Measurements from ENCODE around the gene FAM200C.
A peak's percentile ranks its signal among the peaks of the same experiment; 100 is the strongest.

FAM200C gene

DNA sequence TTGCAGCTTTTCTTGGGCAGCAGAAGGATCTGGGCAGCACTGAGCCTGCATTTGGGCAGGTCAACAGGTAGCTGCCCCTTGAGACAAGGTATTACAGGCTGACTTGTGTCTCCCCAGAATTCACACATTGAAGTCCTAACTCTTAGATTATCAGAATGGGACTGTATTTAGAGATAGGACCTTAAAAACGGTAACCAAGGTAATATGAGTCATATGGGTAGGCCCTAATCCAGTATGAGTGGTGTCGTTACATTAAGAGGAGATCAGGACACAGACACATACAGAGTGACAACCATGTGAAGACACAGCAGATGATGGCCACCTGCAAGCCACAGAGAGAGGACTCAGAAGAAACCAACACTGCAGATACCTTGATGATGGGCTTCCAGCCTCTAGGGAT lies 32.6 kb downstream of the FAM200C start:
- no peak for DNase-seq (ENCODE audit: low read depth, low spot score)

- no peak for DNase-seq (ENCODE audit: low read depth, low spot score)
Observed at GRCh38 chr5:160366230-160366629, 33.6 kb downstream of the FAM200C start.

DNA sequence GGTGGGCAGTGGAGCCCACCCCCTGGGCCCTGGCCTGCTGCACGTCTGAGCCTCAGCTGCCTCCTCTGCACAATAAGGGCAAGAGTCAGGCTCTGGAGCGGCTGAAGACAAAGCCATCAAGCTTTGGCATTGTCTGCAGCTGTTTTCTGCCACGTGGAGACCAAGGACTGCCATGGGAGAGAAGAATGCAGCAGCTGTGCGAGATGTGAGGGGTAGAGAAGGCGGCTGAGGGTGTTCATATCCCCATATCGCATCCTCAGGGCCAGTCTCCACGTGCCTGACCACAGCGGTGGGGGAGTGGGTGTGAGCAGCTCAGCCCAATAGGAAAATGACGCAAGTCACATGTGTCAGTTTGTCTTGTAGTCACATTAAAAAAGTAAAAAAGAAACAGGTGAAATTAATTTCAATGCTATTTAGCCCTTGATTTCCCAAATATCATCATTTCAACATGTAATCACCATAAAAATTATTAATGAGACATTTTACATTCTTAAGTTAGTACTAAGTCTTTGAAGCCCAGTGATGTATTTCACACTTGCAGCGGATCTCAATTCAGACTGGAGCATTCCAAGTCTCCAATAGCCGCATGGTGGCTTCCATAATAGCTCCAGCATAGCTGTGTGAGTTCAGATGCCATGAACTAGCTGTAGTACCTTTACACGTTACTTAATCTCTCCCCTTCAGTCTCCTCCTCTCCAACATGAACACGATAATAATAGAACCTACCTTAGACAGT lies 36.0 kb downstream of the FAM200C start:
- DNase-seq (ENCODE audit: low read depth, low spot score), result no peak

DNA sequence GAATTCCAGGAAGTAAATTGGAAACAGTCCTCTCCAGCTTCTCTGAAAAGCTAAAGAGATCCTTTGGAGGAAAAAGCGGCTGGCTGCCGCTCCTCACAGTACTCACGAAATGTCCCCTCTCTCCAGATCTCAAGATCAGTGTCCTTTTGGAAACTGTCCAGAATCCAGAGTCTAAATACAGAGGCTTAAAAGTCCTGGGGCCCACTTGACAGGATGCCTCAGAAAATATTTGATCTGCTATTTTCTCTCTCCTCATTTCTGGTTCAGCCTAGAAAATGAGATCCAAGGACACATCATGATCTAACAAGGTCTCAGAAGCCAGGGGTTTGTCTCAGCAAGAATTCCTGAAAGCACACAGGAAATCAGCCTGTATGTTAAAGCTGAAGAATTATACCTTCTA lies 36.6 kb downstream of the FAM200C start:
- no peak for DNase-seq (ENCODE audit: low read depth, low spot score)

DNA sequence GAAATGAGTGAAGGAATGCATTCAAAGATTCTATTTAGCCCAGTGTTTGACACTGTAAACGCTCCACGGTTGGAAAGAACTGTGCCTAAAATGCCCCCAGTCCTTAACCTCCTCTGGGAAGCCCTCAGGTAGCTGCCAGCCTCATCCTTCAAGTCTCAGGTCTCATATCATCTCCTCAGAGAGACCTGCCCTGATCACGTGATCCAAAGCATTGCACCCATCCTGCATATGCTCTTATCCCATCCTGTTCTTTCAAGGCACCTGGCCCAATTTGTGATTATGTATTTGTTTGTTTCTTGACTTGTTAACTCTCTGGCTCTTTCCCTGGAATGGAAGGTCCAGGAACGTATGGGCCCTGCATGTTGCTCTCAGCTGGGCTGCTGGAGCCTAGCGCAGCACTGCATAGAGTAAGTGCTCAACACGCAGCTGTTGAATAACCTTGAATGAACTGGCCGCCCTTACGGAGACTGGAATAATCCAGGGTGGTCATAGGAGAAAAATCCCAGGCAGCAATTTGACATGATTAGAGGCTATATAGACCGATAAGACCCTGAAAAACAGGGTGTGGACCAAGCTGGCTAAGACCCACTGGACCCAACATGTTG lies 38.1 kb downstream of the FAM200C start:
- no peak for DNase-seq (ENCODE audit: low read depth, low spot score)

GRCh38 chr5:160360310-160360709 lies 39.5 kb downstream of the FAM200C start:
- DNase-seq (ENCODE audit: low read depth, low spot score), result peak; percentile 46

- DNase-seq (ENCODE audit: low read depth, low spot score), result peak; percentile 79
Observed at GRCh38 chr5:160359816-160360215, 40.0 kb downstream of the FAM200C start.

- DNase-seq (ENCODE audit: low read depth, low spot score), result no peak
Observed at GRCh38 chr5:160359242-160359641, 40.6 kb downstream of the FAM200C start.

DNA sequence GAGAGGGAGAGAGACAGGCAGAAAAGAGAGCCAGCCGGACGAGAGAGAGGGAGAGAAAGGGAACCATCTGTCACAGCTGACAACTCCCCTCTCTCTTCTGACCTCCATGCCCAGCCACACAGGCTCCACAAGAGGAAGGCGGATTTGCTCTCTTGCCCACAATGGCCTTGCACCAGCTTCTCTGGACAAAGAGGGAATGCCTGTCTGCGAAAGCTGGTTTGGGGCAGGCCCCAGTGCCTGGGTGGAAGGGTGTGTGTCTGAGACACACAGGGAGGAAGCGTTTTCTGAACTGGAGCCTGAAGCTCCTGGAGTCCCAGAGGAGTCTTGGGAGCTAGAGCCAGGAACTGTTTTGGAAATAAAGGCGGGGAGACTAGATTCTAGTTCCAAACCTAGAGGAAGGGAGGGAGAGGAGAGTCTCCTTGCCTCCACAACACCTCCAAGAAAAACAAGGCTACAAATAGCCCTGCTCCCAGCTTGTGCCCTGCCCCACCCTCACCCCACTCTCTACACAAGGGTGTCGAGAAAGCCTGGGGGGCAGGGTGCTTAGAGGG lies 41.9 kb downstream of the FAM200C start:
- no peak for DNase-seq (ENCODE audit: low read depth, low spot score)

GRCh38 chr5:160357394-160357793 lies 42.5 kb downstream of the FAM200C start:
- no peak for DNase-seq (ENCODE audit: low read depth, low spot score)

DNA sequence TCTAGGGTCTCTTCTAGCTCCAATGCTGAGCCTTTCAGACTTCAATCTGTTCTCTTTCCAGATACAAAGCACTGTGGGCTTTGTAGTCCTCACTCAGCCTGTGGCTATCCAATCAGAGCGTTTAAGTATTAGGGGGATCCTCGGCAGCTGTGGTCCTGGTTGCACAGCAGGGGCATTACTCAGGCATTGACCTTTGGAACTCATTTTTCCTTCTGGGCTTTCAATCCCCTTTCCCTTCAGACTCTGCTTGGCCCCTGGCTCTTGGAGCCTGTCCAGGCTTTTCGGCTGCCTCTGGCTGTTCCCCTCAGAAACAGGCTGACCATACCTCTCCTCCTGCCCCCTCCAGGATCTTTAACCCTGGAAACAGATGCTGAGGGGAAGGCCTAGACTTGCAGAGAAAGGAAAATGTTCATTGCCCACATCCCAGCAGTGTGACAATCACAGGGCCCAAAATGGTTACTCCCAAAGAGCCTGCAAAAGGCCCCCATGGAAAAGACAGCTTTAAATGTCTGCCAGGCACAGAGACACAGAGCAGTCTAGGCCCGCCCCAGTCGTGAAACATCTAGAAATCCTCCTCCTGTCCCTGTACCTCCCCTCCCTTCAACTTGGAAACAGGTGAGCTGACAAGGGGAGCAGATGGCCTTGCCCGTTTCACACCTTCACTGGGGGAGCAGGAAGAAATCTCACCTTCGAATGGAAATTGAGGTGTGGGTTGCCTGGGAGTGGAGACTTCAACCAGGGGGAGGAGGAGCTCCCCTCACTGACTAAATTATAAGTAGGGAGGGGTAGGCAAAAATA lies 43.1 kb downstream of the FAM200C start:
- DNase-seq (ENCODE audit: low read depth, low spot score), result no peak

DNA sequence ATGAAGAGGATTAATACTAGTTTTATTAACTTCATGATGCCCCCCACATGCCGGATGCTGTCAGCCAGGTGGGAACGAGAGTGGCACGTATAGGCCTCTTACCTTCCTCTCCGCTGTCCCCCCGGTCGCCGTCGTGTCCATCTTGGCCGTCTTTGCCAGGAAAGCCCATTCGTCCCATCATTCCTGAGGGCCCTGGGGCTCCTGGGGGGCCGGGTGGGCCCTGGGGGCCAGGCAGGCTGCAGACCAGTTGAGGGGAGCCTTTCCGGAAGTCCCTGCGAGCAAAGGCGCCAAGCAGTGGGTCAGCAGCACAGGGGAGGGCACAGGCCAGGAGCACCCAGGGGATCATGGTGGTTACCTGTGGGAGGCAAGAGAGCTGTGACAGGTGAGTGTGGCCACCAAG lies 45.2 kb downstream of the FAM200C start:
- DNase-seq (ENCODE audit: low read depth, low spot score), result no peak

GRCh38 chr5:160353379-160353778 lies 46.5 kb downstream of the FAM200C start:
- DNase-seq (ENCODE audit: low read depth, low spot score), result no peak

DNA sequence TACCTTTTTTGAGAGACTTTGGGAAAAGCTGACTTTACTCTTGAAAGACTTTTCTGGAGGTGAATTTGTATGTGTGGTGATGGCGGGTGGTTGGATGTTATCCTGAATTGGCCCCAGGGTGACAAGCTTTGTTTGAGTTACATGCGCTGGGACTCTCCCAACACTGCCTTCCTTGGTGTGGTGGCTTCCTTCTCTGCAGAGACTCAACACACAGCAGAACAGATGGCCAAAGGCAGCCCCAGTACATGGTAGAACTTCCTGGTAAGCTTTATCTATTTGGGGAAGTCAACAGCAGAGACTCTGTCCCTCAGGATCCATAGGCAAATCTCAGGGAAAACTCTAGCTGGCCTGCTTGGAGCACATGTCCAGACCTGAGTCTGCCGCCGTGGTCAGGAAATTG lies 47.5 kb downstream of the FAM200C start:
- no peak for DNase-seq (ENCODE audit: low read depth, low spot score)

DNA sequence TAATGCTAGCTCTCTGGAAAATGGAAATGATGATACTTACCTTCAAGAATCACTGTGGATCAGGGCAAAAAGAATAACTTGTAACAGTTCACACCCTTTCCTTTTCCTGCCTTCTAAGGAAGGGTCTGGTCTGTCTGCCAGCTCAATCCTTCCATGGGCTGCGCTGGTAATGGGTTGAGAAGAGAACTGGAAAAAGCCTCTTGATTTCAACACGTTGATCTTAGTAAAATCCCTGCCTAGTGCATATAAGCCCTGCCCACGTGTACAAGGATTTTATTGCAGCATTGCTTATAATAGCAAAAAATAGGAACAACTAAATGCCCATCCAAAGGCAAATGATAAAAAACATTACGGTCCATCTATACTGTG lies 49.9 kb downstream of the FAM200C start:
- DNase-seq (ENCODE audit: low read depth, low spot score), result no peak

GRCh38 chr5:160349249-160349934 lies 50.5 kb downstream of the FAM200C start:
- DNase-seq (ENCODE audit: low read depth, low spot score), result no peak

DNA sequence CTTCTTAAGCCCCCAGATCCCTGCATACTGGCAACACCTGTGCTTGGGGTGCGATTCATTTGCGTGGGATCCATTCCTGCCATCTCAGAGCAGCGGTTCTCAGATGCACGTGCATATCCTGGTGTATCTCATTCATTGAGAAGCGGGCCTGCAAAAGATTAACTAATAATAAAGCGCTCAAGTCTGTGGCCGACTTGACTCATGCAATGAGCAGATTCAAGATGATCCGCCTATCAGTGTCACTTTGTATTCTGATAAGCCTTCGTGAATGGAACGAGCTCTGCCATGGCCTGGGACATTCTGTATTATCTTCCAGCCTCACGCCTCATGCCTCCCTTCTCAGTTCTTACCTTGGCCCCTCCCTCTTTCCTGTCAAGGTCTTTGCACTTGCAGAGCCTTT lies 51.8 kb downstream of the FAM200C start:
- DNase-seq (ENCODE audit: low read depth, low spot score), result no peak

GRCh38 chr5:160347448-160347847 lies 52.4 kb downstream of the FAM200C start:
- no peak for DNase-seq (ENCODE audit: low read depth, low spot score)

Data from ELF-1 (cell line).